ENCODE measurements around the gene LINC00632. TPM values are rescaled to one million over a fixed set of nuclear protein-coding genes. Genes with fewer than 3 reads are reported as not detected.

LINC00632 gene
- total and polyA plus RNA-seq, 3 donors from 2014 or later = 0.87 to 10.2 (median 9.7) TPM

GRCh38 chrX:140822184-140822583, 112.6 kb downstream of the LINC00632 start:
- no peak for DNase-seq
- no peaks in the 10 kb centered on the region for H3K27me3 ChIP-seq
- H3K27ac ChIP-seq = no peak overlapping the region
- WGBS, 2 donors = 60 to 90% methylated on average over 1 of the region's 1 CpG
- no peaks in the 10 kb centered on the region for H3K4me1 ChIP-seq
- no peaks in the 10 kb centered on the region for H3K9me3 ChIP-seq
- intact Hi-C loops (cut with DNase I; ENCODE audit: low total_unique reads) = no loop called here
- no peak overlapping the region for H3K4me3 ChIP-seq
- H3K36me3 ChIP-seq (ENCODE audit: low read depth, missing control alignments) = no peaks in the 10 kb centered on the region
- TF ChIP-seq CTCF (IDR thresholded peaks at IDR 0.05) (no peak), POLR2A (IDR thresholded peaks at IDR 0.05) (no peak)

- WGBS, 2 donors = 51 to 83% methylated on average over 3 of the region's 3 CpGs
- intact Hi-C loops (cut with DNase I; ENCODE audit: low total_unique reads) = no loop called here
- TF ChIP-seq CTCF (IDR thresholded peaks at IDR 0.05) (no peak), POLR2A (IDR thresholded peaks at IDR 0.05) (no peak)
- Histone ChIP-seq H3K27ac (no peak overlapping the region), H3K27me3 (no peaks in the 10 kb centered on the region), H3K36me3 (ENCODE audit: low read depth, missing control alignments) (no peaks in the 10 kb centered on the region), H3K9me3 (no peaks in the 10 kb centered on the region), H3K4me1 (no peaks in the 10 kb centered on the region), H3K4me3 (no peak overlapping the region)
- no peak for DNase-seq
These were observed 113.3 kb downstream of the LINC00632 start for GRCh38 chrX:140822861-140823260.

- TF ChIP-seq CTCF (IDR thresholded peaks at IDR 0.05) (no peak), POLR2A (IDR thresholded peaks at IDR 0.05) (no peak)
- H3K9me3 ChIP-seq = no peaks in the 10 kb centered on the region
- DNase-seq = no peak
- no peak overlapping the region for H3K4me3 ChIP-seq
- H3K36me3 ChIP-seq (ENCODE audit: low read depth, missing control alignments) = no peaks in the 10 kb centered on the region
- H3K4me1 ChIP-seq = no peaks in the 10 kb centered on the region
- H3K27me3 ChIP-seq = no peaks in the 10 kb centered on the region
- intact Hi-C loops (cut with DNase I; ENCODE audit: low total_unique reads) = no loop called here
- WGBS, 2 donors = 80 to 83% methylated on average over 1 to 2 of the region's 2 CpGs
- H3K27ac ChIP-seq = no peak overlapping the region
These were observed 127.3 kb downstream of the LINC00632 start for GRCh38 chrX:140836874-140837273.

Other genes starting within 250 kb of the LINC00632 start
- 10 to 100 TPM; 13.7 to 18.0 TPM for gene SOX3, start 204.7 kb upstream of the LINC00632 start, total RNA-seq
- gene SOX3, start 204.7 kb upstream of the LINC00632 start, polyA plus RNA-seq (ENCODE audit: insufficient read depth, low read depth, low replicate concordance) = 2.9 TPM

Measured in testis (tissue), 3 donors.